ENCODE data around the gene APBB1IP. TPM values are rescaled to one million over a fixed set of nuclear protein-coding genes. Genes with fewer than 3 reads are reported as not detected.
"Not testable (repeated sequence)": the region's sequence is repeated elsewhere in the genome, so short reads cannot be mapped to it uniquely, and the experiment has no call there.

Gene APBB1IP
- total RNA-seq, 2 donors from 2014 or later, result 2.3 to 4.0 TPM

GRCh38 chr10:26489081-26489480 lies 50.9 kb downstream of the APBB1IP start:
- H3K27me3 ChIP-seq, result no peaks in the 10 kb centered on the region
- H3K36me3 ChIP-seq (replicated peaks in 1 of 2; ENCODE audit: insufficient read depth in 1 of 2, low read depth in 2 of 2), result no peaks in the 10 kb centered on the region
- 50 to 70% methylated on average over 5 of the region's 5 CpGs for WGBS, 2 donors
- no peak overlapping the region for H3K4me3 ChIP-seq
- DNase-seq, result no peak
- H3K27ac ChIP-seq, result no peak overlapping the region
- ATAC-seq, result no peak
- no peak for TF ChIP-seq POLR2A (IDR thresholded peaks at IDR 0.05)
- TF ChIP-seq CTCF (IDR thresholded peaks at IDR 0.05), result no peak
- H3K4me1 ChIP-seq, result peaks cover 16% of the 10 kb centered on the region
- intact Hi-C loops (cut with DNase I), result no loop called here
- no peaks in the 10 kb centered on the region for H3K9me3 ChIP-seq

- H3K4me1 ChIP-seq; H3K27ac ChIP-seq; DNase-seq; H3K27me3 ChIP-seq; H3K4me3 ChIP-seq; H3K9me3 ChIP-seq; ATAC-seq; H3K36me3 ChIP-seq (replicated peaks in 1 of 2; ENCODE audit: insufficient read depth in 1 of 2, low read depth in 2 of 2); intact Hi-C loops (cut with DNase I): not testable (repeated sequence)
- WGBS, 2 donors, result 71 to 86% methylated on average over 7 of the region's 7 CpGs
These were observed 52.2 kb downstream of the APBB1IP start for GRCh38 chr10:26490367-26490766.

- intact Hi-C loops (cut with DNase I), result no loop called here
- Histone ChIP-seq H3K9me3 (no peaks in the 10 kb centered on the region), H3K27ac (peak overlapping the region in 1 of 4 donors; percentile 18), H3K36me3 (replicated peaks in 1 of 2; ENCODE audit: insufficient read depth in 1 of 2, low read depth in 2 of 2) (no peaks in the 10 kb centered on the region), H3K27me3 (no peaks in the 10 kb centered on the region), H3K4me3 (no peak overlapping the region), H3K4me1 (peaks cover 4% of the 10 kb centered on the region)
- DNase-seq (no peak), ATAC-seq (no peak)
- TF ChIP-seq POLR2A (IDR thresholded peaks at IDR 0.05) (no peak), CTCF (IDR thresholded peaks at IDR 0.05) (no peak)
- 66 to 77% methylated on average over 3 of the region's 3 CpGs for WGBS, 2 donors
These were observed 53.1 kb downstream of the APBB1IP start for GRCh38 chr10:26491276-26491675.

- ATAC-seq, result no peak
- Histone ChIP-seq H3K9me3 (no peaks in the 10 kb centered on the region), H3K4me3 (no peak overlapping the region), H3K4me1 (no peaks in the 10 kb centered on the region), H3K36me3 (replicated peaks in 1 of 2; ENCODE audit: insufficient read depth in 1 of 2, low read depth in 2 of 2) (no peaks in the 10 kb centered on the region), H3K27ac (peak overlapping the region in 1 of 4 donors; percentile 18), H3K27me3 (no peaks in the 10 kb centered on the region)
- DNase-seq, result no peak
- TF ChIP-seq POLR2A (IDR thresholded peaks at IDR 0.05) (no peak), CTCF (IDR thresholded peaks at IDR 0.05) (no peak)
- intact Hi-C loops (cut with DNase I), result no loop called here
- whole genome bisulfite sequencing, 2 donors, result 17 to 29% methylated on average over 3 of the region's 3 CpGs
These were observed 53.8 kb downstream of the APBB1IP start for GRCh38 chr10:26491934-26492333.

- H3K9me3 ChIP-seq; H3K36me3 ChIP-seq (replicated peaks in 1 of 2; ENCODE audit: insufficient read depth in 1 of 2, low read depth in 2 of 2); H3K27me3 ChIP-seq; H3K27ac ChIP-seq; ATAC-seq; H3K4me3 ChIP-seq; H3K4me1 ChIP-seq; intact Hi-C loops (cut with DNase I): not testable (repeated sequence)
- 26 to 49% methylated on average over 9 of the region's 9 CpGs for WGBS, 2 donors
- peak in 1 of 4 donors; percentile 16 for DNase-seq
These were observed 54.6 kb downstream of the APBB1IP start for GRCh38 chr10:26492725-26493124.

GRCh38 chr10:26494018-26494417 lies 55.9 kb downstream of the APBB1IP start:
- DNase-seq (no peak), ATAC-seq (no peak)
- no peaks in the 10 kb centered on the region for H3K36me3 ChIP-seq (replicated peaks in 1 of 2; ENCODE audit: insufficient read depth in 1 of 2, low read depth in 2 of 2)
- H3K27me3 ChIP-seq, result no peaks in the 10 kb centered on the region
- no peak overlapping the region for H3K4me3 ChIP-seq
- TF ChIP-seq CTCF (IDR thresholded peaks at IDR 0.05) (no peak), POLR2A (IDR thresholded peaks at IDR 0.05) (no peak)
- H3K9me3 ChIP-seq, result no peaks in the 10 kb centered on the region
- H3K27ac ChIP-seq, result no peak overlapping the region
- intact Hi-C loops (cut with DNase I), result no loop called here
- WGBS, 2 donors, result 65 to 75% methylated on average over 2 of the region's 2 CpGs
- H3K4me1 ChIP-seq, result no peaks in the 10 kb centered on the region
